Activated naive CD8-positive, alpha-beta T cell treated with anti-CD3 and anti-CD28 coated beads, Interleukin-2, amount 10 ng/mL, durations not matched to agents 7 days and 5 days (primary cell): ENCODE results near the gene PRDX2. TPM values are rescaled to one million over a fixed set of nuclear protein-coding genes. Genes with fewer than 3 reads are reported as not detected.
"Not testable (repeated sequence)": the region's sequence is repeated elsewhere in the genome, so short reads cannot be mapped to it uniquely, and the experiment has no call there.

Source experiments
- ATAC-seq: fragments of 150-1000 bp; cut with Tn5 transposase; one replicate; pipeline ENCODE4 v1.10.0; 2021; ENCODE audit warnings: low read depth, moderate library complexity
- POLR2A ChIA-PET: fragments of 350-600 bp; sonication (Branson Sonifier 250); formaldehyde crosslinking; loops from one replicate; lab custom pipeline; 2021; ENCODE audit warnings: antibody characterized with exemption; lab: Charles Lee
- DNase-seq: peaks from one replicate; pipeline ENCODE4 v3.0.0; 2021
- H3K27ac Mint-ChIP-seq: one replicate; pipeline ENCODE4 v1.8.0; 2022; ENCODE audit warnings: mild to moderate bottlenecking, mixed read lengths
- H3K27me3 Mint-ChIP-seq: one replicate; pipeline ENCODE4 v1.8.0; 2022; ENCODE audit warnings: mild to moderate bottlenecking, moderate library complexity, mixed read lengths
- H3K36me3 Mint-ChIP-seq: one replicate; pipeline ENCODE4 v1.8.0; 2021; ENCODE audit warnings: mild to moderate bottlenecking, mixed read lengths
- H3K4me1 Mint-ChIP-seq: one replicate; pipeline ENCODE4 v1.8.0; 2021; ENCODE audit warnings: mixed read lengths
- H3K4me3 Mint-ChIP-seq: one replicate; pipeline ENCODE4 v1.8.0; 2022; ENCODE audit warnings: mild to moderate bottlenecking, moderate library complexity, mixed read lengths
- H3K9me3 Mint-ChIP-seq: one replicate; pipeline ENCODE4 v1.8.0; 2021; ENCODE audit warnings: mixed read lengths
- total RNA-seq, 2 experiments: library from RNA; stranded (reverse); gene quantifications; one replicate each; pipeline ENCODE4 v1.2.3, GENCODE V29; 2021

PRDX2 gene
- total RNA-seq, 2 experiments from 2014 or later, result 170 to 181 TPM

DNA sequence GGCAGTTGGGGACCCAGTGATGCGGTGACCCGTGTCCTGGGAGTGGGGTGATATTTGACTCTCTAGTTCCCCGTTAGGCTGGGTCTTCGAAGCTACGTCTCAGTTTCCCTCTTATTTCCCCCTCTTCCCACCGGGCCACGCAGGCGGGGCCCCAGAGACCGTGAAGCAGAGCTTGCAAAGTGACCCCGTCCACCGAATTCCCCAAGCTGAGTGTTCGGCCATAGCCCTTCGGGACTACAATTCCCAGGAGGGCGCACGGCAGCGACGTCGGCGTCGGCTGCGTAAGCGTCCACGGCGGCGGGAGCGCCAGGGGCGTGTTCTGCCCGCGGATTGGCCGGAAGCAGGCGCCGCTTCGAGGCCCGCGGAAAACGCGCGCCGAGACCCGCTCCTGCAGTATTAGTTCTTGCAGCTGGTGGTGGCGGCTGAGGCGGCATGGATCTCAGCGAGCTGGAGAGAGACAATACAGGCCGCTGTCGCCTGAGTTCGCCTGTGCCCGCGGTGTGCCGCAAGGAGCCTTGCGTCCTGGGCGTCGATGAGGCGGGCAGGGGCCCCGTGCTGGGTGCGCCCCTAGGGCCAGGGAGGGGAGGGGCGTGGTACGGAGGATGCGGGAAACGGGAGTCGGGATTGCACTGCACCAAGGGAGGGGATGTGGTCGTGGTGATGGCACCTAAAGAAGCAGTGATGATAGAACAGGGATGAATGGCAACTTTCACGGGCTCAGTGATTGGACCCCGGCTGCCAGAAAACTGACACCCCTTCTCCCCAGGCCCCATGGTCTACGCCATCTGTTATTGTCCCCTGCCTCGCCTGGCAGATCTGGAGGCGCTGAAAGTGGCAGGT is 4.9 kb upstream of the PRDX2 start, which contains the start of gene RNASEH2A:
TSS of gene RNASEH2A (plus strand) at position 343 of the 840 bp plus-strand sequence. CDS start at position 433, 90 bp downstream.
- peaks cover 13% of the 10 kb centered on the region for H3K36me3 Mint-ChIP-seq

GRCh38 chr19:12804051-12804450 is 2.5 kb upstream of the PRDX2 start:
- DNase-seq (no peak), ATAC-seq (no peak)
- peaks cover 10% of the 10 kb centered on the region for H3K36me3 Mint-ChIP-seq
- no peaks in the 10 kb centered on the region for H3K27me3 Mint-ChIP-seq
- POLR2A ChIA-PET, result interaction anchor here (0.6 to 1.2 kb wide), 3 partner anchors 11 to 70 kb away, joined by 3 to 4 read pairs (median 4); no protein-coding TSS in a partner anchor
- H3K4me3 Mint-ChIP-seq, result no peak overlapping the region
- no peak overlapping the region for H3K27ac Mint-ChIP-seq
- H3K4me1 Mint-ChIP-seq, result peaks cover 27% of the 10 kb centered on the region
- H3K9me3 Mint-ChIP-seq, result no peaks in the 10 kb centered on the region

More for the DNA sequence above, 4.9 kb upstream of the PRDX2 start, which contains the start of gene RNASEH2A:
- Mint-ChIP-seq H3K27me3 (no peaks in the 10 kb centered on the region), H3K4me3 (peak within 1 kb of the TSS; percentile 94), H3K9me3 (no peaks in the 10 kb centered on the region), H3K4me1 (peaks cover 19% of the 10 kb centered on the region), H3K27ac (peak within 1 kb of the TSS; percentile 89)
- DNase-seq, result peak; percentile 91
- POLR2A ChIA-PET, result interaction anchor here (0.5 to 1.9 kb wide), 12 partner anchors 10 to 132 kb away, joined by 3 to 12 read pairs (median 3); partner anchors contain the start of genes CALR, DHPS, JUNB and TNPO2
- ATAC-seq, result peak; percentile 85

DNA sequence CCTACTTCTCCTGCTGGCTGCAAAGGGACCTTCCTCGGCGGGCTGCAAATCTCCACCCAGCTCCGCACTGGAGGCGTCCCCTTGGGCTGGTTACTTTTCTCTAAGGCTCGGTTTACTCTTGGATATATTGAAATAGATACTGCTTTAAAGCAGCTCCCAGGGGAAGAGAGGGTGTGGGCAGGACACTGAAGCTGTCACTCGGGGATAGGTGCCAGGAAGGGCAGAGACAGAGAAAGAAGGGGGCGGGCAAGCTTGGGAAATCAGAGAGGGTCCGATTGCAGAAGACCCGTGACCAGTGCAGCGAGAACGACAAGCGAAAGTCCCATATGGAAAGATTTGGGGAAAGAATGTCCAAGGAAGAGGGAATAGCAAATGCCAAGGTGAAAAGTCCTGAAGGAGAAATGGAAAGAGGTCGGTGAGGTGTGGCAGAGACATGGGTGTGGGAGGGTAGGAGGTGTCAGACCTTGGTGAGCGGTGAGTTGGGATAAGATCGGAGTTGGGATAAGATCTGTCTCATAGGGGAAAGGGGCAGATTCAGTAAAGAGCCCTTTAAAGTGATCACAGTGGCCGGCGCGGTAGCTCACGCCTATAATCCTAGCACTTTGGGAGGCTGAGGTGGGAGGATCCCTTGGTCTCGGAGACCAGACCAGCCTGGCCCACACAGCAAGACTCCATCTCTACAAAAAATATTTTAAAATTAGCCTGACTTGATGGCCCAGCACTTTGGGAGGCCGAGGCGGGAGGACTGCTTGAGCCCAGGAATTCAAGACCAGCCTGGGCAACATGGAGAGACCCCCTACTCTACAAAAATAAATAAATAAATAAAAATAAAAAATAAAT is 887 bp upstream of the PRDX2 start:
- DNase-seq (no peak), ATAC-seq (no peak)
- Mint-ChIP-seq H3K27me3 (no peaks in the 10 kb centered on the region), H3K27ac (peak overlapping the region; percentile 34), H3K4me3 (peak overlapping the region; percentile 90), H3K36me3 (peaks cover 5% of the 10 kb centered on the region), H3K9me3 (no peaks in the 10 kb centered on the region), H3K4me1 (peaks cover 23% of the 10 kb centered on the region)
- POLR2A ChIA-PET, result interaction anchor here (0.6 to 2.9 kb wide), 3 partner anchors 11 to 81 kb away, joined by 3 to 25 read pairs (median 3); partner anchors contain the start of gene JUNB

DNA sequence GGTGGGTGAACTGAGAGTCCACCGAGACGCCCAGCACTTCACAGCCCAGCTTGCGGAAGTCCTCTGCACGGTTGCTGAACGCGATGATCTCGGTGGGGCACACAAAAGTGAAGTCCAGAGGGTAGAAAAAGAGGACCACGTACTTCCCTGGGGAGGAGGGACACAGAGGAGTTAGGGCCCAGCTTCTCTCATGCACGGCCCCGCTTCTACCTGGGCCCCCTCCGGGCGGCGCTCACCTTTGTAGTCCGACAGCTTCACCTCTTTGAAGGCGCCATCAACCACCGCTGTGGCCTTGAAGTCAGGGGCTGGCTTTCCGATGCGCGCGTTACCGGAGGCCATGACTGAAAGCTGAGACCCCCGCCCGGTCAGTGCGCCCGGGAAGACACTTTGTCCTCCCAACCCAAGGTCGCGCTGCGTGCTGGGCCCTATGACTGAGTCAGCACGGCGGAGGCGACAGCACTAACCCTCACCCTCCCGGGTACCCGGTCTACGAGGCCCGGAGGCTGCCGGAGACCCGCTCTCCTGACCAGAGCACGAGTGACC is 606 bp downstream of the PRDX2 start:
- peak; percentile 17 for ATAC-seq
- POLR2A ChIA-PET, result interaction anchor here (0.6 to 2.9 kb wide), 9 partner anchors 8 to 351 kb away, joined by 3 to 25 read pairs (median 4); partner anchors contain the start of gene JUNB
- Mint-ChIP-seq H3K4me3 (peak overlapping the region; percentile 90), H3K27ac (peak overlapping the region; percentile 81), H3K9me3 (no peaks in the 10 kb centered on the region), H3K36me3 (peaks cover 2% of the 10 kb centered on the region), H3K27me3 (no peaks in the 10 kb centered on the region), H3K4me1 (peaks cover 23% of the 10 kb centered on the region)
- no peak for DNase-seq

DNA sequence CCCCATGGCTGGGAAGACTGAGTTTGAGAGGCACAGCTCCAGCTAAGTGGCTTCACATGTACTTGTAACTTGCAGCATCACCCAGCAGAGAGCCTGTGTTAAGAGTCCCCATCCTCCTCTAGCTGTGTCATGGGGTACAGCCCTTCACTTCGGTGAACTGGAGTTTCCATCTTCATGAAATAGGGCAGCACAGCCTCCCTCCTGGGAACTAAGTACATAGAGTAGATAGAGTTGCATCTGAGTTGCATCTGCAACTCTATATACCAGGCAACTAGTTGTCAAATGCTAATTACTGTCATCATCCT is 1.2 kb downstream of the PRDX2 start:
- Mint-ChIP-seq H3K36me3 (peaks cover 2% of the 10 kb centered on the region), H3K9me3 (no peaks in the 10 kb centered on the region), H3K4me3 (peak overlapping the region; percentile 90), H3K27ac (no peak overlapping the region), H3K4me1 (peaks cover 25% of the 10 kb centered on the region), H3K27me3 (no peaks in the 10 kb centered on the region)
- DNase-seq (no peak), ATAC-seq (no peak)
- POLR2A ChIA-PET, result interaction anchor here (0.6 to 2.9 kb wide), 7 partner anchors 9 to 352 kb away, joined by 3 to 25 read pairs (median 4); partner anchors contain the start of gene JUNB

DNA sequence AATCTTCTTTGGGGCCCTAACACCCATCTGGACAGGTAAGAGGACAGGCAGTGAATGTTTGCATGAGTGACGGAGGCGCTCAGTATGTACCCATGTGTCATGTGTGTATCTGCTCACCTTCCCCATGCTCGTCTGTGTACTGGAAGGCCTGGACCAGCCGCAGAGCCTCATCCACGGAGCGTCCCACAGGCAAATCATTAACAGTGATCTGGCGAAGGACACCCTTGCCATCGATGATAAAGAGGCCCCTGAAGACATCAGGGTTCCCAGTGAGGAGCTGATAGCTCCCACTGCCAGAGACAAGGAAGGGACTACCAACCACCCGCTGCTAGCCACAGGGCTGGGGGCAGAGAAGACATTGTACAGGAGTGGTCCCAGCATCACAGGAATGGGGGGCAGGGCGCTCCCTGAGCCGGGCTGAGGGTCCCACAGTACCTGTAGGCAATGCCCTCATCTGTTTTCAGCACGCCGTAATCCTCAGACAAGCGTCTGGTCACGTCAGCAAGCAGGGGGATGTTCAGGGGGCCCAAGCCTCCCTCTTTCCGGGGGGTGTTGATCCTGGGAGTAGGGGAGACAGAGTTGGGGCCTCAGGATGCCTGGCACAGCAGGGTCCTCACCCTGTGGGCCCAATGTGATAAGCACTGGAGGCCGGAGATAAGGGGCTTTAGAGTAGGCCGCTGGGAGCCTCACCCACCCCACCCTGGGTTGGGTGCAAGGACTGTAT is 1.7 kb downstream of the PRDX2 start:
- ATAC-seq (no peak), DNase-seq (no peak)
- H3K27me3 Mint-ChIP-seq, result no peaks in the 10 kb centered on the region
- H3K36me3 Mint-ChIP-seq, result peaks cover 2% of the 10 kb centered on the region
- no peak overlapping the region for H3K27ac Mint-ChIP-seq
- H3K4me3 Mint-ChIP-seq, result peak overlapping the region; percentile 90
- H3K9me3 Mint-ChIP-seq, result no peaks in the 10 kb centered on the region
- H3K4me1 Mint-ChIP-seq, result peaks cover 26% of the 10 kb centered on the region
- POLR2A ChIA-PET, result interaction anchor here (0.6 to 9.6 kb wide), 5 partner anchors 8 to 78 kb away, joined by 3 to 361 read pairs (median 10); partner anchors contain the start of gene JUNB

DNA sequence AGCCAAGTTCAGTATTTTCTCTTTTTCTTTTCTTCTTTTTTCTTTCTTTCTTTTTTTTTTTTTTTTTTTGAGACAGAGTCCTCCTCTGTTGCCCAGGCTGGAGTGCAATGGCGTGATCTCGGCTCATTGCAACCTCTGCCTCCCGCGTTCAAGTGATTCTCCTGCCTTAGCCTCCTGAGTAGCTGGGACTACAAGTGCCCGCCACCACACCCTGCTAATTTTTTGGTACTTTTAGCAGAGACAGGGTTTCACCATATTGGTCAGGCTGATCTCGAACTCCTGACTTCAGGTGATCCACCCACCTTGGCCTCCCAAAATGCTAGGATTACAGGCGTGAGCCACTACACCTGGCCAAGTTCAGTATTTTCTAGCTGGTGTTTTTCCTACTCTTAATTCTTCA is 4.0 kb downstream of the PRDX2 start:
- not testable (repeated sequence) for H3K9me3 Mint-ChIP-seq, ATAC-seq, H3K4me3 Mint-ChIP-seq, H3K27ac Mint-ChIP-seq, H3K36me3 Mint-ChIP-seq, DNase-seq, H3K27me3 Mint-ChIP-seq
- H3K4me1 Mint-ChIP-seq, result peaks cover 33% of the 10 kb centered on the region
- POLR2A ChIA-PET, result interaction anchor here (0.6 to 9.6 kb wide), 2 partner anchors 18 to 82 kb away, joined by 4 to 361 read pairs; no protein-coding TSS in a partner anchor

GRCh38 chr19:12797141-12797587 is 4.4 kb downstream of the PRDX2 start:
- Mint-ChIP-seq H3K27me3 (no peaks in the 10 kb centered on the region), H3K36me3 (peaks cover 4% of the 10 kb centered on the region), H3K4me3 (no peak overlapping the region), H3K27ac (no peak overlapping the region), H3K9me3 (no peaks in the 10 kb centered on the region), H3K4me1 (peaks cover 29% of the 10 kb centered on the region)
- no peak for DNase-seq
- ATAC-seq, result no peak
- POLR2A ChIA-PET, result interaction anchor here (0.6 to 9.6 kb wide), 5 partner anchors 17 to 81 kb away, joined by 3 to 361 read pairs (median 4); no protein-coding TSS in a partner anchor

GRCh38 chr19:12796146-12797071 is 5.2 kb downstream of the PRDX2 start:
- no peaks in the 10 kb centered on the region for H3K9me3 Mint-ChIP-seq
- H3K27ac Mint-ChIP-seq, result peak overlapping the region; percentile 82
- ATAC-seq, result no peak
- no peaks in the 10 kb centered on the region for H3K27me3 Mint-ChIP-seq
- peak overlapping the region; percentile 79 for H3K4me3 Mint-ChIP-seq
- peaks cover 28% of the 10 kb centered on the region for H3K4me1 Mint-ChIP-seq
- DNase-seq, result peak; percentile 80
- peaks cover 4% of the 10 kb centered on the region for H3K36me3 Mint-ChIP-seq
- POLR2A ChIA-PET, result interaction anchor here (0.6 to 9.6 kb wide), 8 partner anchors 10 to 80 kb away, joined by 3 to 361 read pairs (median 4); partner anchors contain the start of gene RNASEH2A

- Mint-ChIP-seq H3K9me3 (no peaks in the 10 kb centered on the region), H3K4me1 (peaks cover 32% of the 10 kb centered on the region), H3K4me3 (peak overlapping the region; percentile 76), H3K36me3 (peaks cover 1% of the 10 kb centered on the region), H3K27ac (peak overlapping the region; percentile 87), H3K27me3 (no peaks in the 10 kb centered on the region)
- no peak for ATAC-seq
- no peak for DNase-seq
- POLR2A ChIA-PET, result interaction anchor here (0.6 to 9.6 kb wide), 5 partner anchors 15 to 352 kb away, joined by 3 to 361 read pairs (median 11); no protein-coding TSS in a partner anchor
These were observed 6.6 kb downstream of the PRDX2 start for GRCh38 chr19:12794971-12795381.
